Activated CD8-positive, alpha-beta memory T cell treated with anti-CD3 and anti-CD28 coated beads, Interleukin-2, amount 50 U/mL, for 4 hours (primary cell): Measurements from ENCODE around the gene SHTN1.

Experiments used
- DNase-seq: peaks from one replicate; pipeline ENCODE4 v3.0.0-alpha.2; 2020

Gene SHTN1

GRCh38 chr10:117005026-117005526 is at the start of gene SHTN1:
SHTN1 (minus strand) TSS chr10:117005187; CDS start chr10:117005079, 108 bp downstream.
- DNase-seq = no peak

- DNase-seq = no peak
These were observed 48.5 kb upstream of the SHTN1 start for GRCh38 chr10:117053482-117053881.

- DNase-seq = no peak
These were observed 43.0 kb upstream of the SHTN1 start for GRCh38 chr10:117047947-117048346.

- DNase-seq = no peak
These were observed 11.3 kb upstream of the SHTN1 start for GRCh38 chr10:117016266-117016665.

GRCh38 chr10:117014835-117015234 is 9.8 kb upstream of the SHTN1 start:
- no peak for DNase-seq

- no peak for DNase-seq
These were observed 2.1 kb upstream of the SHTN1 start for GRCh38 chr10:117007080-117007479.

GRCh38 chr10:117005527-117006055 is 604 bp upstream of the SHTN1 start:
- no peak for DNase-seq

GRCh38 chr10:117004227-117005025 is 561 bp downstream of the SHTN1 start:
- DNase-seq = no peak

- DNase-seq = no peak
These were observed 1.7 kb downstream of the SHTN1 start for GRCh38 chr10:117003336-117003735.

- no peak for DNase-seq
These were observed 2.8 kb downstream of the SHTN1 start for GRCh38 chr10:117002206-117002605.

- no peak for DNase-seq
These were observed 3.8 kb downstream of the SHTN1 start for GRCh38 chr10:117001144-117001543.

- no peak for DNase-seq
These were observed 4.4 kb downstream of the SHTN1 start for GRCh38 chr10:117000580-117000979.

- no peak for DNase-seq
These were observed 6.8 kb downstream of the SHTN1 start for GRCh38 chr10:116998172-116998571.

- DNase-seq = no peak
These were observed 8.0 kb downstream of the SHTN1 start for GRCh38 chr10:116997015-116997414.

- DNase-seq = no peak
These were observed 9.3 kb downstream of the SHTN1 start for GRCh38 chr10:116995648-116996047.

- DNase-seq = no peak
These were observed 10.7 kb downstream of the SHTN1 start for GRCh38 chr10:116994113-116994890.

GRCh38 chr10:116993610-116994009 is 11.4 kb downstream of the SHTN1 start:
- DNase-seq = no peak

GRCh38 chr10:116992183-116992582 is 12.8 kb downstream of the SHTN1 start:
- no peak for DNase-seq

GRCh38 chr10:116990276-116990800 is 14.6 kb downstream of the SHTN1 start:
- no peak for DNase-seq

GRCh38 chr10:116989439-116989838 is 15.5 kb downstream of the SHTN1 start:
- DNase-seq = no peak

- no peak for DNase-seq
These were observed 16.7 kb downstream of the SHTN1 start for GRCh38 chr10:116988311-116988710.

GRCh38 chr10:116985611-116986010 is 19.4 kb downstream of the SHTN1 start:
- DNase-seq = no peak

- DNase-seq = no peak
These were observed 20.6 kb downstream of the SHTN1 start for GRCh38 chr10:116984202-116984990.
